Thyroid gland (tissue), 4 donors: ENCODE measurements around the gene ZBED1. TPM values are rescaled to one million over a fixed set of nuclear protein-coding genes. Genes with fewer than 3 reads are reported as not detected.

Source experiments
- DNase-seq, 2 donors: peaks; one replicate each; pipeline ENCODE4 v3.0.0-alpha.2; 2019
- H3K27ac ChIP-seq, 3 donors: fragments of 200-600 bp; sonication (generic); 1 replicate in 2 of 3; 2 replicates in 1 of 3; pipeline ENCODE4 v1.5.1; 2016 to 2019; ENCODE audit warnings: mild to moderate bottlenecking in 1 of 3, moderate library complexity in 1 of 3
- H3K27me3 ChIP-seq: fragments of 200-600 bp; sonication (generic); one replicate; pipeline ENCODE4 v1.5.1; 2019
- H3K36me3 ChIP-seq, 2 donors: fragments of 200-600 bp; sonication (generic); one replicate each; pipeline ENCODE4 v1.5.1; 2016 to 2019
- H3K4me1 ChIP-seq, 2 donors: fragments of 200-600 bp; sonication (generic); one replicate each; pipeline ENCODE4 v1.5.1; 2017 to 2019
- H3K4me3 ChIP-seq, 3 donors: fragments of 200-600 bp; sonication (generic); replicated peaks in 1 of 3; 1 replicate in 2 of 3; 2 replicates in 1 of 3; pipeline ENCODE4 v1.5.1; 2016; ENCODE audit warnings: mild to moderate bottlenecking in 1 of 3
- H3K9me3 ChIP-seq: fragments of 200-600 bp; sonication (generic); one replicate; pipeline ENCODE4 v1.5.1; 2017
- CTCF ChIP-seq, 6 experiments: fragments of 200-600 bp in 3 of 6; fragments of 450-650 bp in 3 of 6; sonication (generic) in 3 of 6; IDR thresholded peaks; one replicate each; pipeline ENCODE4 v1.5.1; 2016 to 2019; ENCODE audit warnings: antibody characterized with exemption in 6 of 6, mild to moderate bottlenecking in 2 of 6, inconsistent platforms in 1 of 6, moderate library complexity in 1 of 6
- POLR2A ChIP-seq, 2 donors: fragments of 450-650 bp; IDR thresholded peaks; one replicate each; pipeline ENCODE4 v1.6.1; 2017; ENCODE audit warnings: antibody characterized with exemption in 2 of 2, mild to moderate bottlenecking in 2 of 2, moderate library complexity in 1 of 2
- WGBS, 2 donors: methylation state at CpG; one replicate each; pipeline ENCODE4 v1.1.5; 2017; 5-methylcytosine and 5-hydroxymethylcytosine counted together
- intact Hi-C: fragments of 100-400 bp; cut with DNase I; formaldehyde crosslinking; loops from one replicate; pipeline ENCODE4 v1.15.1; 2023
- total RNA-seq, 4 donors: library from RNA; depleted of rRNA; stranded (reverse); fragments of >200 nt; gene quantifications; one replicate each; pipeline ENCODE4 v1.2.3, GENCODE V29; 2016

Gene ZBED1
- total RNA-seq, 4 donors from 2014 or later: 32.4 to 48.6 (median 45.2) TPM

- WGBS, 2 donors: 89 to 95% methylated on average over 7 to 8 of the region's 8 CpGs
- Histone ChIP-seq H3K9me3 (no peaks in the 10 kb centered on the region), H3K4me3 (no peak overlapping the region), H3K27me3 (no peaks in the 10 kb centered on the region), H3K4me1 (no peaks in the 10 kb centered on the region), H3K36me3 (no peaks in the 10 kb centered on the region), H3K27ac (no peak overlapping the region)
- TF ChIP-seq CTCF (IDR thresholded peaks at IDR 0.05) (no peak), POLR2A (IDR thresholded peaks at IDR 0.05) (no peak)
- intact Hi-C loops: no loop called here
- DNase-seq: no peak
Observed at GRCh38 chrX:2439613-2440012, 61.2 kb downstream of the ZBED1 start.

Other genes starting within 250 kb of the ZBED1 start
- 10 to 100 TPM; 19.9 to 36.5 (median 24.2) TPM for gene DHRSX, start within 50 bp of the ZBED1 start, total RNA-seq
- 100 to 1,000 TPM; 167 to 213 (median 179) TPM for gene CD99, start 190.3 kb upstream of the ZBED1 start, total RNA-seq